HCT116 (cell line): Measurements from ENCODE around the gene IGF2.
A peak's percentile ranks its signal among the peaks of the same experiment; 100 is the strongest.

Experiments
- CTCF ChIP-seq, 3 experiments: fragments of 200-600 bp in 1 of 3; sonication (generic) in 1 of 3; IDR thresholded peaks in 2 of 3; conservative IDR thresholded peaks in 1 of 3; 2 replicates each; pipeline ENCODE4 v1.5.1; 2012 to 2017; ENCODE audit warnings: low read depth in 2 of 3, low read length in 2 of 3, antibody characterized with exemption in 1 of 3, borderline replicate concordance in 1 of 3, control low read depth in 1 of 3, mild to moderate bottlenecking in 1 of 3, mixed read lengths in 1 of 3, mixed run types in 1 of 3, moderate library complexity in 1 of 3; ENCODE audit not compliant: insufficient read depth in 1 of 3
- POLR2AphosphoS5 ChIP-seq: IDR thresholded peaks from 2 replicates; pipeline ENCODE4 v1.6.1; 2011; ENCODE audit warnings: mild to moderate bottlenecking, low read depth, low read length, moderate library complexity

- TF ChIP-seq POLR2AphosphoS5: peak; percentile 45; the same call in 1 of the 2 replicates
- TF ChIP-seq CTCF (IDR thresholded peaks at IDR 0.05 in 2 of 3, conservative IDR thresholded peaks at IDR 0.05 in 1 of 3; ENCODE audit: borderline replicate concordance in 1 of 3, insufficient read depth in 1 of 3, low read depth in 2 of 3, low read length in 2 of 3): no peak
These were observed 41.7 kb upstream of the IGF2 start for GRCh38 chr11:2180789-2181370.
